HG02840 (cell line): ENCODE results near the gene TCF3.
"Not testable (repeated sequence)": the region's sequence is repeated elsewhere in the genome, so short reads cannot be mapped to it uniquely, and the experiment has no call there.

Source experiments
- ATAC-seq: cut with Tn5 transposase; IDR thresholded peaks from one replicate; pipeline ENCODE4 v1.9.1; 2021; ENCODE audit warnings: mild to moderate bottlenecking, moderate library complexity, moderate number of reproducible peaks; ENCODE audit not compliant: unreplicated experiment, low FRiP score

TCF3 gene

GRCh38 chr19:1673645-1674292, 21.4 kb upstream of the TCF3 start:
- no peak for ATAC-seq

GRCh38 chr19:1672769-1673644, 20.6 kb upstream of the TCF3 start:
- ATAC-seq: no peak

GRCh38 chr19:1672038-1672768, 19.8 kb upstream of the TCF3 start:
- ATAC-seq: no peak

GRCh38 chr19:1671716-1672037, 19.3 kb upstream of the TCF3 start:
- no peak for ATAC-seq

GRCh38 chr19:1670747-1671146, 18.3 kb upstream of the TCF3 start:
- ATAC-seq: not testable (repeated sequence)

- ATAC-seq: no peak
Measured at GRCh38 chr19:1668486-1669270, 16.3 kb upstream of the TCF3 start.

GRCh38 chr19:1668048-1668485, 15.7 kb upstream of the TCF3 start:
- no peak for ATAC-seq

GRCh38 chr19:1665565-1666047, 13.2 kb upstream of the TCF3 start:
- no peak for ATAC-seq

- no peak for ATAC-seq
Measured at GRCh38 chr19:1663852-1664251, 11.4 kb upstream of the TCF3 start.

- ATAC-seq: not testable (repeated sequence)
Measured at GRCh38 chr19:1663227-1663626, 10.8 kb upstream of the TCF3 start.

- ATAC-seq: no peak
Measured at GRCh38 chr19:1661995-1662394, 9.6 kb upstream of the TCF3 start.

GRCh38 chr19:1659084-1659427, 6.6 kb upstream of the TCF3 start:
- ATAC-seq: no peak

- no peak for ATAC-seq
Measured at GRCh38 chr19:1658150-1659083, 6.0 kb upstream of the TCF3 start.

GRCh38 chr19:1657746-1658145, 5.3 kb upstream of the TCF3 start:
- ATAC-seq: no peak

- no peak for ATAC-seq
Measured at GRCh38 chr19:1656988-1657536, 4.6 kb upstream of the TCF3 start.

GRCh38 chr19:1655987-1656608, 3.7 kb upstream of the TCF3 start:
- ATAC-seq: no peak

GRCh38 chr19:1655131-1655981, 2.9 kb upstream of the TCF3 start:
- no peak for ATAC-seq
